SH-SY5Y (cell line): ENCODE measurements around the gene CENPVL1.

ENCODE experiments used
- GATA2 ChIP-seq: IDR thresholded peaks from 2 replicates; pipeline ENCODE4 v1.6.1; 2011; ENCODE audit warnings: mild to moderate bottlenecking, low read depth, low read length
- GATA3 ChIP-seq: IDR thresholded peaks from 2 replicates; pipeline ENCODE4 v1.6.1; 2011; ENCODE audit warnings: low read depth, mild to moderate bottlenecking, low read length, moderate library complexity

DNA sequence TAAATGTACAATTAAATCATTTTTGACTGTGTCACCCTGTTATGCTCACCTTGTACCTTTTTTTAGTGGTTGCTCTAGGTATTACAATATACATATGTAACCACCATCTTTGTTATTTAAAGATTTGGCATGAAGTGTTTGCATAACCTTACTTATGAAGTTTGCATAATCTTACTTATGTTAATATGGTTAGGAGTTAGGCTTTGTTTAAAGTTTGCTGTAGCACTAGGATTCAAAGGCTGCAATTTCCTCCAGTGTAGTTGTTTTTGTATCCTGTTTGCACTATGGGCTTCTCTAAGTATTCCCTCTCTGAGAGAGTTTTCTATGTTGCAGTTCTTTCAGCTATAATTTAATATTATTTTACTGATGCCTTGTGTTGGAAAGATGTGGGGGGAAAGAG is 17.9 kb downstream of the CENPVL1 start:
- TF ChIP-seq GATA2: no peak
- TF ChIP-seq GATA3: no peak
